HG03565 (cell line): Measurements from ENCODE around the gene DTX3.
"Not testable (repeated sequence)": the region's sequence is repeated elsewhere in the genome, so short reads cannot be mapped to it uniquely, and the experiment has no call there.

Source experiments
- ATAC-seq: cut with Tn5 transposase; IDR thresholded peaks from one replicate; pipeline ENCODE4 v1.9.1; 2021; ENCODE audit warnings: mild to moderate bottlenecking, moderate library complexity; ENCODE audit not compliant: unreplicated experiment

Gene DTX3, protein sequence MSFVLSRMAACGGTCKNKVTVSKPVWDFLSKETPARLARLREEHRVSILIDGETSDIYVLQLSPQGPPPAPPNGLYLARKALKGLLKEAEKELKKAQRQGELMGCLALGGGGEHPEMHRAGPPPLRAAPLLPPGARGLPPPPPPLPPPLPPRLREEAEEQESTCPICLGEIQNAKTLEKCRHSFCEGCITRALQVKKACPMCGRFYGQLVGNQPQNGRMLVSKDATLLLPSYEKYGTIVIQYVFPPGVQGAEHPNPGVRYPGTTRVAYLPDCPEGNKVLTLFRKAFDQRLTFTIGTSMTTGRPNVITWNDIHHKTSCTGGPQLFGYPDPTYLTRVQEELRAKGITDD

DNA sequence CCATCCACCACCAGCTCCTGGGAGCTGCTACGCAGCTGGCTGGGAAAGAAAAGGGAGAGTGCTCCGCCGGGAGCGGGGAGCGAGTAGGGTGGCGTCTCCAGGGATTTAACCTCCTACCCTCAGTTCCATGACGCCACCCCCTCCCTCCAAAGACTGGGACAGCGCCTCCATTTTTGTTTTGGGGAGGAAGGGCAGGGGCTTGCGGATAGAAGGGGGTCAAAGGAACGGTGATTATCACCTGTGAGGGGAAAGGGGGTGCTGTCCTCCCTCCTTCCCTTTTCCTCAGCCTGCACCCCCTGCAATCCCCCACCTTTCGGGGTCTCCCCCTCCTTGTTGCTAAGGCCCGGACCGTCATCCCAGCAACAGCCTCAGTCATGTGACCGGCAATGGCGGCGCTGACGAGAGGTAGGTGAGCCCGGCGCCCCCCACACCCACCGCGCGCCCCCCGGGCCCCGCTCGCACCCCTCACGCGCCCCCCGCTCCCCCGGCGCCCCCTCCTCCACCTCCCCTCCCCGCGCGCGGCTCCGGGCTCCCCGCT is at the start of gene DTX3:
DTX3 (plus strand) TSS at position 371 of the 538 bp plus-strand sequence. CDS start 1,694 bp downstream, outside the sequence.
- ATAC-seq = no peak

DNA sequence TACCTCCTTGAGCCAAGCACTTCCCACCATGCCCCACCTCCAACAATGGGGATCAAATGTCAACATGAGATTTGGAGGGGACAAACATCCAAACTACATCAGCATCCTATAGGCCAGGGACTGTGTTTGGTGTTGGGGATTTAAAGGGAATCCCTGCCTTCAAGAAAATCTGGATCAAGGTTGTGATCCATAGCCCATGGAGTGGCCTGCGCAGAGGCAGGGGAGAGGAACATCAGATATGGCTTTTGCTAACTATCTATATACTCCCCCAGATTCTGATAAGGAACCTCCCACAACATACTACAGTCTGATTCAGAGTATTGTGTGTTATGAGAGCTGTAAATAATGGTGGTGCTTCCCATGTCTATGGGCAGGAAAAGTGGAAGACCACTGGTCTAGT is 49.7 kb upstream of the DTX3 start:
- ATAC-seq = no peak

DNA sequence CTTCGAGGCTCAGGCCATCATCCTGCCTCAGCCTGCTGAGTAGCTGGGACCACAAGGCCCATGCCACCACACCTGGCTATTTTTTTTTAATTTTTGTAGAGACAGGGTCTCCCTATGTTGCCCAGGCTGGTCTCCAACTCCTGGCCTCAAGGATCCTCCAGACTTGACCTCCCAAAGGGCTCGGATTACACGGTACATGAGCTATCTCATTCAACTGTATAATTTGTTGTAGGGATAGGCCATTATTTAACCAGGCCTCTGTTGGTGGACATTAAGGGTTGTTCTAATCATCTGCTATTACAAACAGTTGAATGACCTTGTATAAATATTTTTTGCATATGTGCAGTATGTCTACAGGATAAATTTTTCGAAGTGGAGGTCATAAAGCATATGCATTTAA is 45.8 kb upstream of the DTX3 start:
- ATAC-seq = no peak

DNA sequence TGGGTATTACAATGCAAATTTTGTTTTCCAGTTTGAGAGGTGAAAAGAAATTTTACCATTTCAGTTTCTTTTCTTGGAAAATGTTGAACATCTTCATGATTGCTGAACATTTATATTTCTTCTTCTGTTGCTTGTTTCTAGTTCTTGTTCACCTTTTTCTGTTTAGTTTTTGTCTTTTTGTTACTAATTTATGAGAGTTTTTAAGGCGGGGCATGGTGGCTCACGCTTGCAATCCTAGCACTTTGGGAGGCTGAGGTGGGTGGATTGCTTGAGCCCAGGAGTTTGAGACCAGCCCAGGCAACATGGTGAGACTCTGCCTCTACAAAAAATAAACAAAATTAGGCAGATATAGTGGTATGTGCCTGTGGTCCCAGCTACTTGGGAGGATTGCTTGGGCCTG is 44.1 kb upstream of the DTX3 start:
- no peak for ATAC-seq

DNA sequence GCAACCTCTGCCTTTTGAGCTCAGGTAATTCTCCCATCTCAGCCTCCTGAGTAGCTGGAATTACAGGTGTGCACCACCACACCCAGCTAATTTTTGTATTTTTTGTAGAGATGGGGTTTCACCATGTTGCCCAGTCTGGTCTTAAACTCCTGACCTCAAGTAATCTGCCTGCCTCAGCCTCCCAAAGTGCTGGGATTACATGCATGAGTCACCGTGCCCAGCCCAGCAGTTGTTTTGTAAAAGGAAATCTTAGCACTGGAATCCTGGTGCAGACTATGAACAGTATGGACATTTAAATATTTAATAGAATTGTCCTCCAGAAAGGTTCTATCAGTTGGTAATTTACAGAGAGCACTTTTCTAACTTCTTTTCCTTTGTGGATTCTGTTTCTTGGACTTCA is 43.5 kb upstream of the DTX3 start:
- not testable (repeated sequence) for ATAC-seq

DNA sequence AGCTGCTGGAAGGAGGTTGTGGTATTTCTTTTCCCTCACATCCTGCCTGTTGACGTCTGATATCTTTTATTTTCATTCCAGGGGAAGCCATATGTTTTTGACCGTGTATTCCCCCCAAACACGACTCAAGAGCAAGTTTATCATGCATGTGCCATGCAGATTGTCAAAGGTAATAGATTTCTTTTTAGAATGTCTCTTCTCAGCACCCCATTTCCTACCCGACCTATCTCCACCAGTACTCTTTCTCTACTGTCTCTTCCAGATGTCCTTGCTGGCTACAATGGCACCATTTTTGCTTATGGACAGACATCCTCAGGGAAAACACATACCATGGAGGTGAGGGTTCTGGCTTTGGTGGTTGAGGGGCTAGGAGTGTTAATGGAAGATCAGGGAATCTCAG is 41.3 kb upstream of the DTX3 start:
- no peak for ATAC-seq

DNA sequence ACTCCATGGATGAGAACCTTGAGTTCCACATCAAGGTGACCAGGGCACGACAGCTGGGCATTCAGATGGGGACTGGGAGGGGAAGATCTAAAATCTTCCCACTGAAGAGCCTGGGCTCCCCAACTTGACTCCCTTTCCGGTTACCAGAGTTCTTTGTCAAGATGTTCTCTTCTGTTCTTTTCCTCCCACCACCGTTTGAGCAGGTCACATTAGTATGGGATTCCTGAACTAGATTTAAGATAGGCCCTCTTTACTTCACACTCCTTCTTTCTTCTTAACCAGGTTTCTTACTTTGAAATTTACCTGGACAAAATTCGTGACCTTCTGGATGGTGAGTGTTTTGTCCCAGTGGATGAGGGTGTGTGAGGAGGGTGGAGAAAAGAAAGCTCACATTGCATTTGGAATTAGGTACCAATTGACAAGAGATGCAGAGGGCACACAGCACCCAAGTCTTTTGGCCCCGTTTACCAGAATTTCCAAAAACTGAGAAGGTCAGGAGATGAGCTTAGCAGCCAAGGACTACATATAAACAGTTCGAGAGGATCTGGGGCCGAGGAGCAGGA is 40.4 kb upstream of the DTX3 start:
- ATAC-seq = no peak

DNA sequence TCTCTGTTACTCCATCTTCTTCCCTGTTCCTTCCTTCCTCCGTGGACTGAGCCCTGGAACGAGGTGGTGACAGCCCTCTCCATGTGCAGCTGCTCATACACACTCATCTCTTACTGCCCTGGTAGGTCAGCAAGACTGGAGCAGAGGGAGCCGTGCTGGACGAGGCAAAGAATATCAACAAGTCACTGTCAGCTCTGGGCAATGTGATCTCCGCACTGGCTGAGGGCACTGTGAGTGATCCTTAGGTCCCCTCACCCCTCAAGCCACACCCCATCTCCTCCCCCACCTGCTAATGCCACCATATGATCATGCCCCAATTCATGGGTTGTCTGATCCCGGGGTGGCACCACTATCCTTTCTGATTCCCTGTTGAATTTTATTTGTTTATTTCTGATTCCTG is 35.8 kb upstream of the DTX3 start:
- no peak for ATAC-seq

DNA sequence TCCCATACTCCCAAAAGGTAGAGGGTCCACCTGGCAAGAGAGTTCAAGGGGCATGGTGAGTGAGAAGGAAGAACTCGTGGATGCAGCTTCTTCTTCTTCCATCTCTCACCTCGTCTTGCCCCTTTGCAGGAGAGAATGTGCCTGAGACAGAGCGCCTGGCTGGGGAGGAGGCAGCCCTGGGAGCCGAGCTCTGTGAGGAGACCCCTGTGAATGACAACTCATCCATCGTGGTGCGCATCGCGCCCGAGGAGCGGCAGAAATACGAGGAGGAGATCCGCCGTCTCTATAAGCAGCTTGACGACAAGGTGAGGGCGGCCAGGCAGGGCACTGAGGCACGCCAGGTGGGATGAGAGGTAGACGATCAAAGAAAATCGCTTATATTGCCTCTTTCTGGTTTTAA is 34.8 kb upstream of the DTX3 start:
- ATAC-seq = no peak

DNA sequence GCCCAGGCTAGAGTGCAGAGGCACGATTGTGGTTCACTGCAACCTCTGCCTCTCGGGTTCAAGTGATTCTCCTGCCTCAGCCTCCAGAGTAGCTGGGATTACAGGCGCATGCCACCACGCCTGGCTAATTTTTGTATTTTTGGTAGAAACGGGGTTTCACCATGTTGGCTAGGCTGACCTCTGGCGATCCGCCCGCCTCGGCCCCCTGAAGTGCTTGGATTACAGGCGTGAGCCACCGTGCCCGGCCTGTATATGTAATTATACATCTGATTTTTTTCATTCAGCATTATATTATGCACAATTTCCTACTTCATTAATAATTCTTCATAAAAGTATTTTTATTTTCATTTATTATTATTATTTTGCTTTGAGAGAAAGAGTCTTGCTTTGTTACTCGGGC is 34.2 kb upstream of the DTX3 start:
- ATAC-seq = not testable (repeated sequence)

DNA sequence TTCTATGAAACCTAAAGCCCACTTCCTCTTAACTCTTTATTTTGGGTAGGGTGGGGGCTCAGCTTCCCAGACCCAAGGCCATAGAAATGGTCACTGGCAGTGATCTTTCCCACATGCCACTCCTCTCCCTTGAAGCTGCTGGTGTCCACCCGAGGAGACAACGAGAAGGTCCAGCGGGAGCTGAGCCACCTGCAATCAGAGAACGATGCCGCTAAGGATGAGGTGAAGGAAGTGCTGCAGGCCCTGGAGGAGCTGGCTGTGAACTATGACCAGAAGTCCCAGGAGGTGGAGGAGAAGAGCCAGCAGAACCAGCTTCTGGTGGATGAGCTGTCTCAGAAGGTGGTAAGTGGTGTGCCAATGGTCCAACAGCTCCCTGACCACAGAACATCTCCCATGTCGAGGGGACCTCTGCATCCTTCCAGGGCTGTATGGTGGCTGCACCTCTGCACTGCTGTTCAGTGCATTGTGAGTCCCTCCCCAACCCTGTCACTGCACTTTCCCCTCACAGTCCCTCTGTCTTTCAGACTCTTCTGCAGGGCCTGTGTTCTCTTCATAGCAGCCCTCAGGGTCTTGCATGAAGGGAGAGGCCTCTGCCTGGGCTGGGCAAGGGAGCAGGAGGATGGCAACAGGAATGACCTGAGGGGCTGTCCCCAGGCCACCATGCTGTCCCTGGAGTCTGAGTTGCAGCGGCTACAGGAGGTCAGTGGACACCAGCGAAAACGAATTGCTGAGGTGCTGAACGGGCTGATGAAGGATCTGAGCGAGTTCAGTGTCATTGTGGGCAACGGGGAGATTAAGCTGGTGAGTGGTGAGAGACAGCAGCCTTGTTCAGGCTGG is 32.5 kb upstream of the DTX3 start:
- no peak for ATAC-seq

DNA sequence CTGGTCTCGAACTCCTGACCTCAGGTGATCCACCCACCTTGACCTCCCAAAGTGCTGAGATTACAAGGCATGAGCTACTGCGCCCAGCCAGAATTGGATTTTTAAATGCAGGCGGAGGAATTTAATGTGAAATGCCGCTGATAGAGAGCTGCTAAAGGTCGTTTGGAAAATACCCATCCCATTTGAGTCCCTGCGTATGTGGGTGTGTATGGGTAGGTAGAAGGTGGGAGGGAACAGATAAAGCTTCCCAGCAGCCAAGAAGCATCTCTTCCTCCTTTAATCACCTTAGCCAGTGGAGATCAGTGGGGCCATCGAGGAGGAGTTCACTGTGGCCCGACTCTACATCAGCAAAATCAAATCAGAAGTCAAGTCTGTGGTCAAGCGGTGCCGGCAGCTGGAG is 29.8 kb upstream of the DTX3 start:
- ATAC-seq = no peak

DNA sequence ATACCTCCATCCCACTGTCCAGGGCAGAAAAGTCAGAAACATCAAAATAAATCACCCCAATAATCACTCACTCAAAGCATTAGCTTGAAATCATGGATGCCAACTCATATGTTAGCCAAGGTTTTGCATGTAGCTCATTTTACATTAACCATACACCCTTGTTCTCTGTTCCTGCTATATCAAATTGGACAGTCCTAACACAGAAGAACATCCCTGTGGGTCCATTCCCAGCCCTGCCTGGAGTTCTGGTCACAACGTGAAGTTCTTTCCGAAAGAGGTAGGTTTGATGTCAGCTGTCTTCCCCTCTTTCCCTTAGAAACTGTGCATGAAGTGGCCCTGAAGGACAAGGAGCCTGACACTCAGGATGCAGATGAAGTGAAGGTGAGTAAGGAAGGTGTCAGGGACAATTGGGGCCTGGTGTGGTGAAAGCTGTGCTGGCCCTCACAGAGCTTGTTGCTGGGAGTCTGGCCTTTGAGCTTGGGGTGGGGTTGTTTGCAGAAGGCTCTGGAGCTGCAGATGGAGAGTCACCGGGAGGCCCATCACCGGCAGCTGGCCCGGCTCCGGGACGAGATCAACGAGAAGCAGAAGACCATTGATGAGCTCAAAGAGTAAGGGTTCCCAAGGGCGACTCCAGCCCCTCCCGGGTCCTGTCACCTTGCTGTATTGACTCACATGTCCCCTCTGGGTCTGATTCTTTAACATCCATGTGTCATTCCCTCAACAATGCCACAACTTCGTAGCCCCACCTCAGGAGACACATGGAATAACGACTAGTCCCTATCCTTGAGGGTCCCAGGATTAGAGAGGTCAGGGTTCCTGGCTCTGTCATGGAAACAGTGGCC is 28.6 kb upstream of the DTX3 start:
- ATAC-seq = no peak

DNA sequence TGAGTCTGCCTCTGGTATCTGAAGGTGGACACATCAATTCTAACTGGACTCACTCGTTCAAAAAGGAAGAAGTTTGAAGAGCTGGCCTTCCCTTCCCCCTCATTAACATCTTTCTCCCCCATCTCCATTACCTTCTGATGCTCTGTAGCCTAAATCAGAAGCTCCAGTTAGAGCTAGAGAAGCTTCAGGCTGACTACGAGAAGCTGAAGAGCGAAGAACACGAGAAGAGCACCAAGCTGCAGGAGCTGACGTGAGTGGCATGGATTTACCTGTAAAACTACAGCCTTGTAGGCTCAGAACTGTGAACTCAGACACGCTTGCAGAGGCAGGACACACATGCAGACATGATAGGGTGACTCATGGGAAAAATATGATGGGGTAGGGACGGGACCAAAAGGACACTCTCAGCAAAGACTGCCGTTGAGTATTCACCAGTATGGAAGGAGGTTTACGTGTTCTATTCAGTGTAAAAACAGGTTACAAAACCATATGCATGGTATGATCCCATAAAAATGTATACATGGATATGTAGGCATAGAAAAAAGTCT is 27.9 kb upstream of the DTX3 start:
- no peak for ATAC-seq

DNA sequence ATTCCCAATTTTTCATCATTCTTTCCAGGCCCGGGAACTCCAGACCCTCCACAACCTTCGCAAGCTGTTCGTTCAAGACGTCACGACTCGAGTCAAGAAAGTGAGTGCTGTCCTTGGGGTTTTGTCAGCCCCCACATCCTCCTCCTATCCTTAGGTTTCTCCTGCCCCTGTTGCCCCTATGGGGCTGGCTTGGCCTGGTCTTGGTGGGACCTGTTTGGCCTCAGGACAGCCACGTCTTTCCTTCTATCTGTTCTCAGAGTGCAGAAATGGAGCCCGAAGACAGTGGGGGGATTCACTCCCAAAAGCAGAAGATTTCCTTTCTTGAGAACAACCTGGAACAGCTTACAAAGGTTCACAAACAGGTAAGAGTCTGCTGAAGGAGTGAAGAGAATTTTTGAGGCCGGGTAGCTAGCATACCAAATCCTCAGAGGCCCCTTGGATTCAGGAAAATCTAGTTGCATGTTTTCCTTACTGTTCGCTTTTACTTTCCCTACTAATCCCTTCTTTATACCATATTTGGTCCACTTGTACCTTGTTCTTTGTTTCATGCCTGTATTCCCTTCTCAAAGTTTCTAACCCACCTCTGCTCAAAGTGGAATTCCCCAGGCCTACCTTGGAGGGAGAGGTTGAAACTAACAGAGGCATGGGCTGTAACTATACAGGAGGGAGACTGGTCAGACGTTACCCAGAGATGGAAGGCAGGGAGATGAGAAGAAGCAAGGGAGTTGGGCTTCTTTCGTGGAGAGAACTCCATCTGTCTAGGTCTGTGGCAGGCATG is 26.5 kb upstream of the DTX3 start:
- no peak for ATAC-seq

DNA sequence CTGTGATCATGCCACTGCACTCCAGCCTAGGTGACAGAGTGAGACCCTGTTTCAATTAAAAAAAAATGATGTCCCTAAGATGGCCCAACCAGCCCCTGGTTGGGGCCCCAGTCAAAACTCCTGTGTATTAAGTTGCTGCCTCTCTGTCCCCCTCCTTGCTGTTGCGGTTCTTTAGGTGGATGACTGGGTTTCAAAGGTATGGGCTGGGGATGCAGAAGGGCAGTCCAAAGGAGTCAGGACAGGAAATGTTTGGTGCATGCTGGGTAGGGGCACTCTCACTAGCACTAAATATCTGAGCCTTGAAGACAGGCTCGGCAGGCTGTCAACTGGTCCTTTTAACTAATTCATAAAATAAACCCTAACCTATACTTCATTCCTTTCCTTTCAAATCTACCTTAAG is 25.6 kb upstream of the DTX3 start:
- ATAC-seq = no peak

DNA sequence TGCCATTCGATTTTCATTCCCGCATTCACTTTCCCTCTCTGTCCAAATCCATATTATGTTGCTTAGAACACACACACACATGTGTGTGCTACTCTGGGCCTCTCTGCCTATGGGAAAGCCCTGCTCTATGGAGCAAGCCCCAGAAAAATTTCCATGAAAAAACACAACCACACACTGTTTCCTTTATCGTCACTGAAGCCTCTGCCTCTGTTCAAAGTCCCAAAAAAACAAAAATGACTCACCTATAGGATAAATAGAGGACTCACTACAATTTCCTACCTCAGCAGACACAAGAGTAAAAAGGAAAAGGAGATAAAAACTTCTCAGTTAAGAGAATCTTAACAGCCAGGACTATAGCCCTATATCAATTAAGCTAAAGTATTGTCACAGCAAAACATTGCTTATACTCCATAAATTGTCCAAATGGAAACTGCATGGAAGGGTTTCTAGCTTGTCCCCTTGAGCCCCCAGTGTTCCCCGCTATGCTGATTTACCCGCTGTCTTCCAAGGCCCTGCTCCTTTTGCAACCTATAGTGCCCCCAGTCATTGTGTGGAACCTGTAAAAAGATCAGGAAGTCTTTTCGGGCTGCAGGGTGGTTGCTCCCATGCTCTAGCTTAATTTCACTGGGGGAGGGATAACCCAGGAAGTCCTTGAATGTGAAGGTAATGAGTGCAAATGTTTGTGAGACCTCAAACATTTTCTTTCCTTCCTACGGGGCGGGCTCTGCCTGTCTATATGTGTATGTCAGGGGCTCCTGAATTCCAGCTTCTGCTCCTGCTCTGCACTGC is 24.8 kb upstream of the DTX3 start:
- no peak for ATAC-seq

DNA sequence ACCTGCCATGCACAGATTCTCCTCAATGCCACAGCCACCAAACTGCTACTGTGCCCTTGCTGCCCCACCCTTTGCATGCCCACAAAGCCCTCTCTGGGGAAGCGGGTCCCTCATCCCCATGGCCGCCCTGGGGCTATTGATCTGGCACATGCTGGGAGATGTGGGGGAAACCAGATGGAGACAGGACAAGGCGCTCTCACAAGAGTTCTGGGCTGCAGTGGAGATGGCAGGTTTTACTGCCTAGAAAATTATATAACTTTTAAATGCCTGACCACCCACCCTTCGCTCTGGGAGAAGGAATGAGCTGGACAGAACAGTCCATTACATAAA is 24.2 kb upstream of the DTX3 start:
- ATAC-seq = no peak

DNA sequence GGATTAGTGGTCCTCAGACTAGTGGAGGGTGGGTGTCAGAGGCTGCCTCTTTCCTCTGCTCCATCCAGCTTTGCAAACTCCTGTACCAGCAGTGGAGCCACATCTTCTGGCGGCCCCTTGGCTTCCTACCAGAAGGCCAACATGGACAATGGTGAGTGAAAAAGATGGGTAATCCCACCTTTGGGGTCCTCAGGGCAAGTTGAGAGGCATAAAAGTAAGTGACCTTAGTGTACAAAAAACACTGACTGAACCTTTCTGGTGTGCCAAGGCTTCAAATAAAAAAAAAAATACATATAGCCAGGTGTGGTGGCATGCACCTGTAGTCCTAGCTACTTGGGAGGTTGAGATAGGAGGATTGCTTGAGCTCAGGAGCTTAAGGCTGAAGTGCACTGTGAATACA is 22.8 kb upstream of the DTX3 start:
- no peak for ATAC-seq
